ENCODE results near the gene AP1AR.
A peak's percentile ranks its signal among the peaks of the same experiment; 100 is the strongest.

AP1AR gene

DNA sequence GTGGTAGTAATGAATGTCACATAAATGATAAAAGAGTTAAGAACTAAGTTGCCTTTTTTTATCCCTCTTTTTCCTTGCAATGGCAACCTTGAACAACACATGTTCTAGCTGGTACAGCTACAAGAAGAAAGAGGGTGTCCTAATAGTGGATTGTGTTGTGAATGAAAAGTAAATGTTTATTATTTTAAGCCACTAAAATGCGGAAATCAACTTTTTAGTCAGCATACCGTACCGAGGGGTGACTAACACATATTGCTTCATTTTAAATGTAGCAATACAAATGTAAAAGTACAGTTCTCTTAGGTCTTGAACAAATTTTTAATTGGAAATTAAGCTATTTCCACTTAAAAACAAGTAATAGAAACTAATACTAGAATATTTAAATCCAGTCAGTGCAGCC is 17.7 kb upstream of the AP1AR start:
- H3K27ac ChIP-seq (ENCODE audit: low read length), result peak overlapping the region; percentile 92
- no peak for TF ChIP-seq CTCF (IDR thresholded peaks at IDR 0.05; ENCODE audit: low read depth, low read length)
- TF ChIP-seq EZH2phosphoT487 (IDR thresholded peaks at IDR 0.05; ENCODE audit: low read depth), result no peak

DNA sequence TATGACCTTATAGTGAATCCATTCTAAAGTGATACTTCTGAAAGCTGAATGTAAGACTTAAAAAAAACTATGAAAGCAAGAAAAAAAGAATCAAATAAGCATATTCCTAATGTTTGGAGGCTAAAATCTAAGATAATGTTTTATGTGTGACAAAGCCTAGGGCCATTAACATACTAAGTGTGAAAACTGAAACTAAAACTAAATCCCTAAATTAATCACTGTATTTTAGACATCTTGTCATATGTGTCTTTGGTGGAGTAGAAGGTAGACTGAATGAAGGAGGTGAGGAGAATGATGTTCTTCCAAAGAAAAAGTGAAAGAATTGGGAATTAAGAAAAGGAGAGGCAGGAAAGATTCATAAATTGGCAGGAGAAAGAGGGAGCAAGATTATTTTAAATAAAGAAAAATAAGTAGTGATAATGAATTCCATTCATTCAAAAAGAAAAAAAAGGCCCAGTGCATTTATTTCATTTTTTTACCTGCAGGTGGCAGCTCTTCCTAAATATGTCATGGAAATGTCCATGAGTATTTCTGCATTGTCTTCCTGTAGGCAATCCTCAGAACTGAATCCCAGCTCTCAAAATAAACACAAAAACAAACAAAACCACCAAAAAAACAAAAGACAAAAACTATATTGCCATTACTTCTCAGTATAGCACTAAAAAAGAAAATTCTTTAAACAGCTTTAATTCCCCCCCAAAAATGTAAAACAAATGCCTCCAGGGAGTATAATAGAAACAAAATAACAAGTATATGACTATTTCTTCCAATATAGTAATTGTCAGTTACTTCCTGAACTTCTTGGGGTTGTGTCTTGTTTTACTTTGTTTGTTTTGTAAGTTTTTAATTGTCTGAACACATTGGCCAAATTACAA is 17.0 kb upstream of the AP1AR start:
- H3K9ac ChIP-seq (ENCODE audit: low read length), result peak overlapping the region; percentile 67
- peak overlapping the region; percentile 92 for H3K27ac ChIP-seq (ENCODE audit: low read length)
- peak overlapping the region; percentile 27; the same call in 1 of the 2 replicates for H2AFZ ChIP-seq (ENCODE audit: low read depth, low read length)
- peaks cover 13% of the 10 kb centered on the region for H3K36me3 ChIP-seq (replicated peaks; ENCODE audit: low read depth, low read length)
- TF ChIP-seq EZH2phosphoT487 (IDR thresholded peaks at IDR 0.05; ENCODE audit: low read depth) (no peak), CTCF (IDR thresholded peaks at IDR 0.05; ENCODE audit: low read depth, low read length) (peak; percentile 57)
- H3K79me2 ChIP-seq (ENCODE audit: low read length), result no peaks in the 10 kb centered on the region
- no peaks in the 10 kb centered on the region for H4K20me1 ChIP-seq (ENCODE audit: insufficient read depth, low read length)
- peak overlapping the region; percentile 81 for H3K4me2 ChIP-seq (ENCODE audit: low read length)
- peaks cover 32% of the 10 kb centered on the region for H3K4me1 ChIP-seq (ENCODE audit: low read length)
- H3K27me3 ChIP-seq (ENCODE audit: low read depth, low read length), result no peaks in the 10 kb centered on the region
- H3K4me3 ChIP-seq (ENCODE audit: low read length), result peak overlapping the region; percentile 47
- H3K9me3 ChIP-seq (ENCODE audit: insufficient read depth, low read length), result peaks cover 12% of the 10 kb centered on the region; the same call in 1 of the 2 replicates

More for the DNA sequence above, 17.7 kb upstream of the AP1AR start:
- Histone ChIP-seq H3K4me2 (ENCODE audit: low read length) (peak overlapping the region; percentile 81), H3K4me3 (ENCODE audit: low read length) (peak overlapping the region; percentile 47), H3K27me3 (ENCODE audit: low read depth, low read length) (no peaks in the 10 kb centered on the region), H3K4me1 (ENCODE audit: low read length) (peaks cover 32% of the 10 kb centered on the region), H4K20me1 (ENCODE audit: insufficient read depth, low read length) (no peaks in the 10 kb centered on the region), H3K9ac (ENCODE audit: low read length) (peak overlapping the region; percentile 67), H3K79me2 (ENCODE audit: low read length) (no peaks in the 10 kb centered on the region), H3K9me3 (ENCODE audit: insufficient read depth, low read length) (peaks cover 12% of the 10 kb centered on the region; the same call in 1 of the 2 replicates), H3K36me3 (replicated peaks; ENCODE audit: low read depth, low read length) (peaks cover 13% of the 10 kb centered on the region), H2AFZ (ENCODE audit: low read depth, low read length) (peak overlapping the region; percentile 27)

- no peaks in the 10 kb centered on the region for H3K27me3 ChIP-seq (ENCODE audit: low read depth, low read length)
- no peaks in the 10 kb centered on the region for H3K9me3 ChIP-seq (ENCODE audit: insufficient read depth, low read length)
- H3K36me3 ChIP-seq (replicated peaks; ENCODE audit: low read depth, low read length), result no peaks in the 10 kb centered on the region
- H3K4me3 ChIP-seq (ENCODE audit: low read length), result no peak overlapping the region
- no peak overlapping the region for H3K4me2 ChIP-seq (ENCODE audit: low read length)
- no peak for TF ChIP-seq CTCF (IDR thresholded peaks at IDR 0.05; ENCODE audit: low read depth, low read length)
- TF ChIP-seq EZH2phosphoT487 (IDR thresholded peaks at IDR 0.05; ENCODE audit: low read depth), result no peak
- no peak overlapping the region for H2AFZ ChIP-seq (ENCODE audit: low read depth, low read length)
- no peaks in the 10 kb centered on the region for H3K79me2 ChIP-seq (ENCODE audit: low read length)
- H3K4me1 ChIP-seq (ENCODE audit: low read length), result peaks cover 3% of the 10 kb centered on the region
- H4K20me1 ChIP-seq (ENCODE audit: insufficient read depth, low read length), result no peaks in the 10 kb centered on the region
- no peak overlapping the region for H3K27ac ChIP-seq (ENCODE audit: low read length)
- H3K9ac ChIP-seq (ENCODE audit: low read length), result no peak overlapping the region
These were observed 11.7 kb upstream of the AP1AR start for GRCh38 chr4:112219826-112220366.

- Histone ChIP-seq H3K36me3 (replicated peaks; ENCODE audit: low read depth, low read length) (no peaks in the 10 kb centered on the region), H3K79me2 (ENCODE audit: low read length) (no peaks in the 10 kb centered on the region), H3K27ac (ENCODE audit: low read length) (no peak overlapping the region), H3K4me3 (ENCODE audit: low read length) (no peak overlapping the region), H3K4me1 (ENCODE audit: low read length) (no peaks in the 10 kb centered on the region), H3K4me2 (ENCODE audit: low read length) (no peak overlapping the region), H3K9ac (ENCODE audit: low read length) (no peak overlapping the region), H4K20me1 (ENCODE audit: insufficient read depth, low read length) (no peaks in the 10 kb centered on the region), H3K9me3 (ENCODE audit: insufficient read depth, low read length) (no peaks in the 10 kb centered on the region), H3K27me3 (ENCODE audit: low read depth, low read length) (no peaks in the 10 kb centered on the region), H2AFZ (ENCODE audit: low read depth, low read length) (no peak overlapping the region)
- no peak for TF ChIP-seq EZH2phosphoT487 (IDR thresholded peaks at IDR 0.05; ENCODE audit: low read depth)
- TF ChIP-seq CTCF (IDR thresholded peaks at IDR 0.05; ENCODE audit: low read depth, low read length), result no peak
These were observed 9.2 kb upstream of the AP1AR start for GRCh38 chr4:112222219-112222955.
